ENCODE measurements around the gene CEP350.

DNA sequence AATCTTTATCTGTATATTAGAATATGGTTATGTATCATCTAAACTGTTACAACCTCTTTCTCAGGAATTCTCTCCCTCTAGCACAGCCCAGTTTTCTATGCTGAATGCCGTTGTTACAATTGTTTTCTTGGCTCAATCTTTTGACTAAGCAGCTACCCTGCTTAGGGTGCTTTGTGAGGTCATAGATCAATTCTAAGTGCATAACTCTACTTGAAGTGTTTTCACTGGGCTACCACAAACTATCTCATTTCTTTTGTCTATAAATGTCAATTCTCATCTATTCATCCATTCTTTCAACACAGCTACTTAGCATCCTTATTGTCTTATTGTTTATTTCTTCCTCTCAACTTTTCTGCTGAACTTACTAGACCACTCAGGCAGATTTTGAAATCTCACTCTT is 77.1 kb downstream of the CEP350 start:
- TF ChIP-seq, protein P1, sequence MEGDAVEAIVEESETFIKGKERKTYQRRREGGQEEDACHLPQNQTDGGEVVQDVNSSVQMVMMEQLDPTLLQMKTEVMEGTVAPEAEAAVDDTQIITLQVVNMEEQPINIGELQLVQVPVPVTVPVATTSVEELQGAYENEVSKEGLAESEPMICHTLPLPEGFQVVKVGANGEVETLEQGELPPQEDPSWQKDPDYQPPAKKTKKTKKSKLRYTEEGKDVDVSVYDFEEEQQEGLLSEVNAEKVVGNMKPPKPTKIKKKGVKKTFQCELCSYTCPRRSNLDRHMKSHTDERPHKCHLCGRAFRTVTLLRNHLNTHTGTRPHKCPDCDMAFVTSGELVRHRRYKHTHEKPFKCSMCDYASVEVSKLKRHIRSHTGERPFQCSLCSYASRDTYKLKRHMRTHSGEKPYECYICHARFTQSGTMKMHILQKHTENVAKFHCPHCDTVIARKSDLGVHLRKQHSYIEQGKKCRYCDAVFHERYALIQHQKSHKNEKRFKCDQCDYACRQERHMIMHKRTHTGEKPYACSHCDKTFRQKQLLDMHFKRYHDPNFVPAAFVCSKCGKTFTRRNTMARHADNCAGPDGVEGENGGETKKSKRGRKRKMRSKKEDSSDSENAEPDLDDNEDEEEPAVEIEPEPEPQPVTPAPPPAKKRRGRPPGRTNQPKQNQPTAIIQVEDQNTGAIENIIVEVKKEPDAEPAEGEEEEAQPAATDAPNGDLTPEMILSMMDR (IDR thresholded peaks at IDR 0.05), result no peak
- no peak for TF ChIP-seq POLR2AphosphoS5 (IDR thresholded peaks at IDR 0.05; ENCODE audit: low read depth, low read length)
